Medulla oblongata (tissue), 1 donor: ENCODE results near the gene HEPH.
"Not testable (repeated sequence)": the region's sequence is repeated elsewhere in the genome, so short reads cannot be mapped to it uniquely, and the experiment has no call there.

Experiments used
- DNase-seq: peaks from one replicate; pipeline ENCODE4 v3.0.0-alpha.2; 2015; ENCODE audit errors: extremely low spot score

HEPH gene

DNA sequence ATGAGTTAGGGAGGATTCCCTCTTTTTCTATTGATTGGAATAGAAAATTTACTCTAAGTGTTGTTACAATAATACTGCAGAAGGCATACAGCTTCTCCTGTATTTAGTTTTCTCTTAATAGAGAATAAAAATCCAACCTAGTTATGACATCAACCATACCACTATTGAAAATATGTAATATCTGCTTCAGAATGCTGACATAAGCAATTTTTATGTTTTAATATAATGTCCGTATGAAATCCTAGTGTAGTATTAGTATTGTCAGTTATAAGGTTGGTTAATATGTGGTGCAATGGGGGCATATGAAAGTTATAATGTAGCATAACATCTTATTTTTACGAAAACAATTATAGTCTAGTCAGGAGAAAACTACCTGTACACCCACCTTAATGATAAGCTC, 68.2 kb downstream of the HEPH start:
- DNase-seq, result no peak

DNA sequence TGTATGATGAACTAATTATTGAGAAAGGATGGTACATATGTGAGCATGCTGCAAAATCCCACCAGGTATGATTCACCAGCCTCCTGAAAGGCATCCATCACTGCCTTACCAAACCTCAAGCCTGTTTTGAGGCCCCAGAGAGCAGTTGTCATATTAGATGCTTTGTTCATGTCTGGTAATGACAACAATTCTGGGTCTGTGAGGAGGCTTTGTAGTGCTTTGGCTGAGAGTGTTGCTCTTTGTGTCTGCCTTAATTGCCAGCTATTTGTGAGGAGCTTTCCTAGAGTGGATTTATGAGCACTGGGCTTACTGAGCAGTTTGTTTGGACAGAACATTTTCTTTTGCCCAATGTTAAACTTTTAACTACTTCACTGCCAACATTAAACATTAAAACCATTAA, 69.2 kb downstream of the HEPH start:
- peak; percentile 72 for DNase-seq

DNA sequence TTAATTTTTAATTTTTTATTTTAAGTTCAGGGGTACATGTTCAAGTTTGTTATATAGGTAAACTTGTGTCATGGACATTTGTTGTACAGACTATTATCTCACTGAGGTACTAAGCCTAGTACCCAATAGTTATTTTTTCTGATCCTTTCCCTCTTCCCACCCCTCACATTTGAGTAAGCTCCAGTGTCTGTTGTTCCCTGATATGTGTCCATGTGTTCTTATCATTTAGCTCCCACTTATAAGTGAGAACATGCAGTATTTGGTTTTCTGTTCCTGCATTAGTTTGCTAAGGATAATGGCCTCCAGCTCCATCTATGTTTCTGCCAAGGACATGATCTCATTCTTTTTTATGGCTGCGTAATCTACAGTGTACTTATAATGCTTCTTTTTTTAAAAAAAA, 69.9 kb downstream of the HEPH start:
- not testable (repeated sequence) for DNase-seq

DNA sequence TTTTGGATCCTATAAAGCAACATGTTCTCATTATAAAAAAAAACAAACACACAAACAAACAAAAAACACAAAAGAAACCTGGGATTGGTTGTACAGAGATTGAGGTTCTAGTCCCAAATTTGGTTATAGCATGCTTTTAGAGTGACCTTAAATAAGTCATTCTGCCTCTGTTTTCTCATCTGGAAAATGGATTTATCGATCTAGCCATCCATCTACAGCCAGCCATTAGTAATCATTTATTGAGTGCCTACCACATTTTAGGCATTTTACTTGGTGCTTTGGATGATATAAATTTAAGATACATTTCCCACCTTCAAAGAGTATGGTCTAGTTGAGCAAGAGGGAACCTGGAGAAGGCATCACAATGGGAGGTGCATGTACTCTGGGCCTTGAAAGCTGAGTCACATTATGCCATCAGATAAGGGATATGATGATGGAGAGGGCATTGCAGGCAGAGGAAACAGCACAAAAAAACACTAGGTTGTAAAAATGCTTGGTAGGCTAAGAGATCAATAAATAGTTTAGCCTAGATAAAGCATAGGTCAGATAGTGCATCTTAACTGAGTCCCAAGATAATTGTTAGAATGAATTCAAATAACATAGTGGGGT, 91.4 kb downstream of the HEPH start:
- DNase-seq, result no peak

DNA sequence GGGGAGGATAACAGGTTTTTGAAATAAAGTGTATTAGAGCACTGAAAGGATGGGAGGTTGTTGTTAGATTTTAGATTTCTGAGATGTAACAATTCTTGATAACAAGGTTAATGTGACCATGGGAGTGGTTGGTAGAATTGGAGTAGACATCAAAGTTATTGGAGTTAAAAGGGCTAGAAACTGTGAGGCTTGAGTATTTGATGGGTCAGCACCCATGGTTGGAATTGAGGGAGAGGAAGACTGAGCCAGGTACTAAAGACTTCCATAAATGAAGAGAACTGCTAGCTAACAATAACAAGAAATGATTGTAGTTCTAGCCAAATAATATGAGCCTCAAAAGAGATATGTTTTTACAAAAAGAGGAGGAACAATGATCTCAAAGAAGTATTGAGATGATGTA, 98.8 kb downstream of the HEPH start:
- DNase-seq, result no peak
